Stimulated activated CD4-positive, alpha-beta T cell treated with anti-CD3 and anti-CD28 coated beads, Interleukin-2, amount 100 ng/mL, for 4 hours (primary cell): Measurements from ENCODE around the gene FAM170B.

Experiments used
- DNase-seq: peaks from one replicate; pipeline ENCODE4 v3.0.0-alpha.2; 2020; ENCODE audit warnings: low read depth

FAM170B gene

DNA sequence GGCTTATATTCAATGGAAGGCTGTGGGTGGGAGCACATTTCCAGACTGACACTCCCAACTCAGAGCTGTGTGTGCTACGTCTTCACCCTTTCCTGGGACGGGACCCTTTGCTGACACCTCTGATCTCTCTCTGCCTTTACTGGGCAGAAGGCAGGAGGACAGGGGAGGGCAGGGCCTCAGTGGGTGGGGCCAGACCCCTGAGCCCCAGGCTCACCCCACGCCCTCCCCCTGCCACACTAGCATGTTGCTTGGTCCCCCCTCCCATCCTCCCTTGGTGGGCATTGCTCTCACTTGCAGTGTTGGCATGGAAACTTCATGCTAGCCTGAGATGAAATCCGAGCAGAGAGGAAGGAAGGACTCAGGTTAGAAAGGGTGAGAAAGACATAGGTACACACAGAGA lies 36.0 kb upstream of the FAM170B start:
- DNase-seq = no peak

DNA sequence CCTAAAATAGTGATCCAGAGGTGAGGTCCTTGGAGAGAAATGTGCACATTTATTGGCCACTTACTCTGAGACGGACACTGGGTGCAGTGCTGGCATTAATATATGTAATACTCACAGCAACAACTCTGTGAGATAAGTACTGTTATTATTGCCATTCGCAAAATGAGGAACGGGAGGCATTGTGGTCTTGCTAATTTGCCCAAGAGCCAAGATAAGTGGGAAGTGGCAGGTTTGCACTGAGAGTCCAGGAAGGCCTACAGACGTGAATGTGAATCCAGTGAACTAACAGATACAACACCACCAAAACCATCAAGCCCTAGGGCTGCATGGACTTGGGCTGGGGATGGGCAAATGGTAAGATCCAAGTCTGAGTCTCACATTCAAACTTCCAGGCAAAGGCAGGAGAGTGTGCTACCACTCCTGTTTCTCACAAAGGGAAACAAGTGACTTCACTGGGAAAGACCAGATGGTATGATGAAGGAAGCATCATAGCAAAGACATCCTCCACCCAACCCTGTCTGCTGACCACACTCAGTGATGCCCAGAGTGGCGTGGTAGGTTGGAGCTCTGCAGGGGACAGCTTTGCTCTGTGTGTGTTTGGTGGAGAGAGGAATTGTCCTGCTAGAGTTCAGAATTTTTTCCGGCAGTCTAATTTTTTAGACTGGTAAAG lies 35.1 kb upstream of the FAM170B start:
- DNase-seq = no peak

DNA sequence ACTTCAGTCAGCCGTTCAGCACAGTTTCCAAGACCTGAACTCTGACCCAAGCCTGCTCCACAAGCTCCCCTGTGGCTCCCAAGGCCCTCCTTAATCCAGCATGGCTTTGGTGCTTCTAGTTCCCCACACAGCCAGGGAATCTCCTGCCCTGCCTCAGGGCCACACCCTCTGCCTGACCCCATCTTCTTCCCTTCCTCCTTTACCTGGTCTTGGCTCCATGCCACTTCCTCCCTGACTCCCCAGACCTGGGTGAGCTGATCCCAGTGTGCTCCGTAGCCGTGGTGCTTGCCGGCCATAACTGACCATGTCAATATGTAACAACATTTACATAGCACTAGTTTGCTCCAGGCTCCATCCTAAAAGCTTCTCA lies 34.3 kb upstream of the FAM170B start:
- no peak for DNase-seq

DNA sequence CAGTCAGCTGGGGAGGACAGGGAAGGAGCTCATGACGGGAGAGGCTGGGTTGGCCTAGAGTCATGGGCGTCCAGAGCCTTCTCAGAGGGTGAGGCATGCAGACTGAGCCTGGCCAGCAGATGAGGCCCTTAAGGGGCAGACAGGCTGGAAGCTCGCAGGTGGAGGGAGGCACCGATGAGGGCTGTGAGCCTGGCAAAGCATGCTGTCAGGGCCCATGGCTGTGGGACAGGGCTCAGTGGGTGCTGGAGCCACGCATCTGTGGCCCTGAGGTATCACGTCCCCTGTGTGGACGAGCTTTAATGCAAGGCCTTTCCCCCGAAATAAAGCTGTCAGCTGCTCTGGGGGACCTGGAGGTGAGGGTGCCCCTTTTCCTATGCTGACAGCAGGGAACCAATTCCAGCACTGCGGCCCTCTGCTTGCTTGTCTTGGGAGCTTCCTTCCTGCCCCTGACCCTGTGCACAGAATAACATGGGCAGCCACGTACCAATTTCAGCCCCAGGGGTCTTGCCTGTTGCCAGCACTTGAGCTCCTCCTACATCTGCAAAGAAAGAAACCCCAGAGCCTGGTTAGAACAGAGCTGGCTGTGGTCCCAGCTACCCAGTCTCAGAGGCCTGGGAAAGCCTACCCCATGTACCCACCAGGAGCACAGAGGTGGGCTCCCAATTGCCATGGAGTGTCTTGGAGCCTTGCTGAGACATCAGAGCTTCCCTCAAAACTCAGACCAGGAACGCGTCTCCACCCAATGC lies 33.8 kb upstream of the FAM170B start:
- DNase-seq = no peak

DNA sequence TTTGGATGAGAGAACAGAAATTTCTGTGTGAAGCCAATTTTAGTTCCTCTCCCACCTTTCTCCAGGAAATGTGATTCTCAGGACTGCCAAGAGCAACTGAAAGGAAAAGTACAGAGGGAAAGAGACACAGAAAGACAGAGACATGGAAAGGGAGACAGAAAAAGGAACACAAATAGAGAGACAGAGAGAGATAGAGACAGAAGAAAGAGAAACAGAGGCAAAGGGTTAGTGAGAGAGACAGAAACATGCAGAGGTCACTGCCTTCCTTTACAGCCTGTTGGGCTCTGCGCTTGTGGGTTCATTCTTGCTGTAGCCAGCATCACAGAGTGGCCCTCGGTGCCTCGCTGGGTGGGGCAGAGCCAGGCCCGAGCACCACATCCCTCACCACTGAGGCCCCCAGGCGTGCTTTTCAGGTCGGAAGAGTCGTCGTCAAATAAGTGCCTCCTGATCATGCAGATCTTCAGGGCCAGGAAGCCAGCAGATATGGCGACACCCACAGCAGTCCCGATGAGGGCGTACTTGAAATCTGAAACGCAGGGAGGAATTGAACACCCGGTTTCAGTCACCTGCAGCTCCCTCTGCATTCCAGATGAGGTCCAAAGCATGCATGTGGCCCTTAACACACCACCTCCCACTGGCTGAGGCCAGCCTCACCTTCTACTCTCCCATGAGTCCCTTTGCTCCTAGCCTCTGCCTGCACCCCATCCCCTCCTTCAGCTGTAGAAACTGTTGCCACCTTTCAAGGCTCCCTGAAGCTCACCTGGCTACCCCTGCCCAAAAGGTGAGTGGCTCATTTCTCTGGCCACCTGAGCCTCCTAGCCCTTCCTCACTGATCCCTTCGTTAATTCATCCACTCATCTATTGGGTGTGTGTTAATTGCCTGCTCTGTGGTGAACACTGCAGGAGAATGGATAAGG lies 32.9 kb upstream of the FAM170B start:
- DNase-seq = no peak

DNA sequence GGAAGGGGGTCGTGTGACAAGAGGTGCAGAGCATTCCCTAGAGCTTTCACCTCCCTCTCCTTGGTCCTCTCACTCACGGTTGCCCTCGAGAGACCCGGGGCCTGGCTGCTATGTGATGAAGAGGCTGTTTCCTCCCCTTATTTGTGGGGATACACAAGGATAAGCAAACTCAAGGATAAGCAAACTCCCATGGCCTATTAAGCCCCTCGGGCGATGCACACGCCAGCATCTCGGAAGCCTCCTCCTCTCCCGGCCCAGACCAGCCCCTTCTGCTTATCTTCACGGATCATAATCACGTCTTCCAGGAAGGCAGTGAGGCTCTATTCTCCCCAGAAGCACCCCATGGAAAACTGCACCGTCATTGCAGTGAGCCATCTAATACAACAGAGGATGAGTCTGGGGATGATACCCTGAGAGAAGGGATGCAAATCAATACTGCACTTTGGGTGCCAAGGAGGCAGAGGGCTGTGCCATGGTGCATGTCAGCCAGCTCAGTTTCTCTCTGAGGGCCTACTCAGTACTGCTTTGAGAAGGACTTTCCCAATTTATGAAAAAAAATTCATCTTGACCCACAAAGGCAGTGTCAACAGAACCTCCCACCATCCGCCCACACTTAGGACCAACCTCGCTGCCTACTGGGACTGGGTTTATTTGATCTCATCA lies 32.1 kb upstream of the FAM170B start:
- no peak for DNase-seq

DNA sequence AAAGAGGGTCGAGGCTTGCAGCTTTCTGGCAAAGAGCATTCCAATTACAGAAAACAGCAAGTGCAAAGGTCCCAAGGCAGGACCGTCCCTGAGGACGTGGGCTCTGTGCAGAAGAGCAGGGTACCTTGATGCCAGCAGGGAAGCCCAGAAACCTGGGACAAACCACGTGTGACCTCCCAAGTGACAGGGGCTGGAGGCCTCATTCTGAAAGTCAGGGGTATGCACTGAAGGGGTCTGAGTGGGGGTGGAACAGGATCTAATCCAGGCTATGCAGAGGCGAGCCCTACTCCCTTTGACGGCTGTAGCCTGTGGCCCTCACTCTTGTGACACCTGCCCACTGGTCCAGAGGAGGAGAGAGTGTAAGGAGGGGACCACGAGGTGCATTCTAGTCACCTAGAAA lies 31.4 kb upstream of the FAM170B start:
- no peak for DNase-seq

DNA sequence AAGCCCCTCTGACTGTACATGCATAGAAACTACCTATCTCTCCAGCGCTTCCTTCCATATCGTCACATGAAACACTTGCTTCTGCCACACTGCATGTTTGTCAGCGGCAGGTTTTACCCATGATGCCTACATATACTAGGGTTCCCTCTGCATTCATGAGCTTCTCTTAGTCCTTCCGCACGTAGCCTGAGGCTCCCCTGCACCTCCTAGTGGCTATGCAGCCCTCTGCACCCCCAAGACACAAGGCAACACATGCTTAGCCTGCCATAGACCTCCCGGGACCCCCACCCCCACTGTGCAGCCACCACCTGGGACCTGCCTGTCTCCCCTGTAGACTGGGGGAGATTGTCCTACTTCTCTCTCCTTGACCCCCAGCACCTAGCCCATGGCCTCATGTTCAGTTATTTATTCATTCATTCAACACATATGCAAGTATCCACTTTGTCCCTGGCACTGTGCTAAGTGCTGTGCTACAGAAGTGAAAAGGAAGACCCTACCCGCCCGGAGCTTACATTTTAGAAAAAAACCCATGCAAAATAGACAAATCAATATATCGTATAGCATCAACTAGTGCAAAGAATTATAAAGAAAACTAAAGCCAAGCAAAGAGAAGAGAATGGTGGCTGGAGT lies 30.9 kb upstream of the FAM170B start:
- DNase-seq = no peak

DNA sequence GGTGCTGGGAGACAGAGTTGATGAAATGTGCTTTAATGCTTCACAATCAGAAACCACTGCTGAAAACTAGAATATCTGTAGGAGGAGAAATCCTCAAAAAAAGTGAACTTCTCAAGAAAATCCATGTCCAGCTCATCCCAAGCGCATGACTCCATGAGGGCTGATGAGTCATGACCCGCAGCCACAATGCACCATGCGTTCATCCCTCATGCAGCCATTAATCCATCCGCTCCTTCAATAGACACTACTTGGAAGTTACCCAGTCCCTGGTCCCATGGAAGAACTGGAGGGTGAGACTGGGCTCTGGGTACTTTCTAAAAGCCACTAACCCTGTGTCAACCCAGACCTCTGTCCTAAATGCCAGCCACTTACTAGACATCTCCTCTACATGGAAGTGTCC lies 29.9 kb upstream of the FAM170B start:
- DNase-seq = no peak

DNA sequence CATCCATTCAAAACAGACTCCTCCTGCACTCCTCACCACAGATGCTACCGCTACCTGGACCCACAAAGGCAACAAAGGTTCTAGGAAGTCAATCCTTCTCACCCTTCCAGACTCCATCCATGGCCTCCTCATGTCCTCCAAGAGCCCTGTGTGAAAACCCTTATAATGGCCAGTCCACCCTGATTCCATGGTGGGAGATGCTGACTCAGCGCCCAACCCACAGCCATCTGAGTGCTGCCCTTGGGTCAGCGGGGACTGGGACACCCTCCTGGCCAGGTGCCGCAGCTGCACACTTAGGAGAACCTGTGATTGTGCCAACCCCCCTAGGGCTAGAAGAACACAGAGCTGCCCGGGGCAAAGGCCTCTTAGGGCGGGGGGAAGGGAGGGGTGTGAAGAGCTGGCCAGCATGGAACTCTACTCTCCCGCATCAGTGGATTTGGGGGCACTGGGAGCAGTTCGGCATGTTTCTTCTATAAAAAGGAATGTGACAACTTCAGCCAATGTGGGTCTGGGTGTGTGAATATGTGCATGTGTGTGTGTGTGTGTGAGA lies 29.0 kb upstream of the FAM170B start:
- no peak for DNase-seq

DNA sequence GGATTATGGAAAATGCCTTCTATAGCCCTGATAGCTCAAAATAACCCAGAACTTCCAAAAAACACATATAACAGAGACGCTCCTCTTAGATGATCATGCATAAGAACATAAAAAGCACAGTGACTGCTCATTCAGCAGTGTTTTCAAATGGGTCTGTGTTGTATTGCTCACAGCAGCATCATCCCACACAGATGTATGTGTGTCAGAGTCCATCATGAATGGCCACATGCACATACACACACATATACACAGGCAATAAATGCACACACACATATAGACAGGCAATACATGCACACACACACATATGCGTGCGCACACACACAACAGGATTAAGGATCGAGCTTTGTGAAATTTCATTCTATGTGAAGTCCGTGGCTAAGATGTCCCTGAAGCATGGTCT lies 28.2 kb upstream of the FAM170B start:
- DNase-seq = no peak

DNA sequence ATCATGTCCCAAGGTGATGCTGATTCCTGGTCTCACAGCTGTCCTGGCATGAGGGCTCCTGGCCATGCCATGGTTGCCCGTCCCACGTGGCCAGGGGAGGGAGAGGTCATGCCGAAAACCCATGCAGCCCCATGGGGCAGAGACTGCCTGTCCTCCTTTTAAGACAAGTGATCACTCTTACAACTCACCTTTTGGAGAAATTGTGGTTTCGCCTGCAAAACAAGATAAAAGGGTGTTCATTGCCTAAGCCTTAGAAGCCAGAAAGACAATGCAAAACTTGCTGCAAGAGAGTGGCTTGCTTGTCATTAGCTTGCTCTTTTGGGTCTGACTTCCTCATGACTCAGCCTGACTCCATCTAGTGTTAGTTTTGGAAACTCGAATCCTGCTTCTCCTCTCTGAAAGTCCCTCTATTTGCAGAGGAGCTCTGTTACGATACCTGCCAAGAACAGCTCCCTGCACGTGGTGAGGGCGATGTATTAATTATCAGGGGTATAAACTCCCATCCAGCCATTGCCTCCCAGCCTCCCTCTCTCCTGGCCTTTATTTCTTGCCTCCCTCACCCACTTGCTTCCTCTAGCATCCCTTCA lies 27.7 kb upstream of the FAM170B start:
- DNase-seq = no peak

DNA sequence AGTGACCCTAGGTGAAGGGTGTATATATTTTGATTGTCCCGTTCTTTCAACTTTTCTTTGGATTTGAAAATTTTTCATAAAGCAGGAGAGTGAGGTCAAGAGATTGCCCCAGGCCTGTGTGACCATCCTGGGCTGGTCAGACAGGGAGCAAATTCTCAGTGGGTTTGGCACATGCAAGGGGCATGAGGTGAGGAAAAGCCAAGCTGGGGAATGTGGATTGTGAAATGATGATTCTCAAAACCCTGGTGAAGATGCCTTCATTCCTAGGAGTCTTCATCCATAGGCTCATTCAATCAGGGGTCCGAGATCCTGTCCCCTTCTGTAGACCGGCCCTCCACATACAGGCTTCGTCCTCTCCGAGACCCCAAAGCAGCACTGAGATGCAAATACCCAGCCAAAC lies 27.0 kb upstream of the FAM170B start:
- DNase-seq = no peak

DNA sequence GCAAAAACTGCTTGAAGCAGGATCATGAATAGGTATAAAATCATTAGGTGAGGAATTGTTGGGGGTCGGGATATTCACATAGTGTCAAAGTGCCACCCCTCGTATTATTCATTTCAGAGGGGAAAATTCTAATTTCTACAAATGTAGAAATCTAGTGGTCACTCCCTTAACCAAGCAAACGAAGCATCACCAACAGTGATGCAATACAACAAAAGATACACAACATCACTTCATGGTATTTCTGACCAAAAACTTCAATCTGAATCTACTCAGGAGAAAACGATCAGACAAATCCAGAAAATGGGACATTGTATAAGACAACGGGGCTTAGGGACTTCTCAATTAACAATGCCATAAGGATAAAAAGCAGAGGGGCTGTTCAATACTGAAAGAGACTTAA lies 26.3 kb upstream of the FAM170B start:
- DNase-seq = no peak

DNA sequence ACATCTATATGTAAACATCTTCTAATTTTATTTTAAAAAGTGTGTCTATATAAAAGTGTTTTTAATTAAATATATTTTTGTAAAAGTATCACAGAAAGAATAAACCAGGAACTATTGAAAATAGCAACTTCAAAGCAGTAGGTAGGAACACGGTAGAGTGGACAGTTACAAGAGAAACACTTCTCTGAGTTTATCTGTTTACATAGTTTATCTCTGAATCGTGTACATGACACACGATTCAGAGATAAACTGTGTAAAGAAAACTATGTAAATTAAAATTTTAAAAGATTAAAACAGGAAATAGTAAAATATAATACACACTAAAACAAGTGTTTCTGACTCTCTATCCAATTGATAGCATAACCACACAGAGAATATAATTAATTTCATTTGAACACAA lies 25.1 kb upstream of the FAM170B start:
- no peak for DNase-seq

DNA sequence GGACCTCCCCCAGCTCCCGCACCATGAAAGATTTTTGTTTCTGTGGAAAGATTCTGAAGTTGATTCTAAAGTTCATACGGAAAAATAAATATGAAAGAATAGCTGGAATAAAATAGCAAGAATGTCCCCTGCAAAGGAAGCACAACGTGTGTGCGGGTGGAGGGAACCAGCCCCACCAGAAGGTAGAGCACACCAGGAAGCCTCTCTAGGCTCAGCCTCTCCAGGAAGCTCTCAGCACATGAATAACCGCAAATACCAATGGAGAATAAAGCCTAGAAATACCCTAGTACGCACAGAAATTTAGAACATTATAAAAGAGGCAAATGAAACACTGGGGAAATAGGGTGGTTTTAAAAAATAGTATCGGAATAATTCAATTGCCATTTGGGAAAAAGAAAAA lies 24.6 kb upstream of the FAM170B start:
- DNase-seq = no peak

DNA sequence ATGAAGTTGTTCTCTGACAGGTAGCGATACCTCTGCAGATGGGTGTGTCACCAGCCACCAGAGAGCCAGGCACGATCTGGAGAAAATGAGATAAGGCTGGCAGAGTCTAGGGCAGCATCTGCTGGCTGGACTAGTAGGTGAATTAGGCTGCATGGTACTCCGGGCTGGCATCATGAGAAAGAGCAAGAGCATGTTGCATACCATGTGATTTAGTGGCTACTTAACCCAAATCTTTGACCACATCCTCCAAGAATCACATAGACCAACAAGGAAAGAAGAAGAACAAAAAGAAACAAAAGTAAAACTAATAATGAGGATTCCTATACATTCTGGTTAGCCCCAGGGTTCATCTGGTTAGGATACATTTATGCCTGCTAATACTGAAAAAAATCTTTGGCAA lies 23.4 kb upstream of the FAM170B start:
- DNase-seq = no peak

DNA sequence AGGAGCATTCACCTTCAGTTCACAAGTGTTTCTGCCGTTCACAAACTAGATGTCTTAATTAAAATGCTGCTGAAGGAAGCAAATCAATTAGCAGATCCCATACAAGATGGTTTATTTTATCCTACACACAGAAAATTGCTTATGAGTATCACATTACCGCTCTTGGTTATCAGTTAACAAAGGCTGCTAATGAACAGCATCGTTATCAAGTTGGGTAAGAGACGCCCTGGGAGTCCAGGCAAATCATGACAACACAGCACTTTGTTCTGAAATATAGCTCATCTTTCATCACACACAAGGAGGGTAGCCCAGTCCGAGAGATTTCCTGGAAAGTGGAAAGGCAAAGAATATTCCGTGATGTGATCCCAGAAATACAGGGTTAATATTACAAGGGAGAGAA lies 20.8 kb upstream of the FAM170B start:
- DNase-seq = no peak

DNA sequence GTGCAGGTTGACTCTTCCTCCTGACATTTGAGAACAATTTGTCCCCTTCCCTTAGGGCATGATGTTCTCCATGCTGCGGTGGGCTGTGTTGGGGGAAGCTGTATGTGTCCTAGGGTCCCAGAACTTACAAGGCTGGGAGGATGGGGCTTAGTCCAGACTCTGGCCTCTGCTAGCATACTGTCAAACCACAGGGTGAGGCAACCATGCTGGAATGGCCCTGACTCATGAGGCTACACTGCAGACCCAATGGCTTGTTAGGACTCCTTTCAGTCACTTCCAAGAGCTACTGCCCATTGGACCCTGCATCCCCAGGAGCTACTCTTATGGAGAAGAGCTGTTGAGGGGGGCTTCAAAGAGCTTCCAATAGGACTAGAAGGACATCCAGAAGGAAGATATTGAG lies 20.1 kb upstream of the FAM170B start:
- no peak for DNase-seq

DNA sequence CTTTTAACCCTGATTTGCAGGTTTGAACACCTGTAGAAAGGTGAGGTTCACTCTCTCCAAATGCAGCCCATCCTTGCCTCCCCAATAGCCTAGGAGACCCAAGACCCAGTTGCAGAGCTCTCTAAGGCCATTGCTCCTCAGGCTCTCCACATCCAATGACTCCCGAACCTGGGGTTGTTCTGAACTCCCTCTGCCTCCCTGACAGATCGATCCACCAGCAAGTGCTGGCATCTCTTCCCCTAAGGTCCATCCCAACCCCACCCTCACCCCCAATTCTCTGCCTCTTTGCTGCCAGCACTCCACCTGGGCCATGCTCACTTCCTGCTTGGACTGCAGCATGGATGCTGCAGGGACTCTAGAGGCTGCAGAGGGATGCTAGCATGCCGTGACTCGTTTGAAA lies 19.3 kb upstream of the FAM170B start:
- no peak for DNase-seq

DNA sequence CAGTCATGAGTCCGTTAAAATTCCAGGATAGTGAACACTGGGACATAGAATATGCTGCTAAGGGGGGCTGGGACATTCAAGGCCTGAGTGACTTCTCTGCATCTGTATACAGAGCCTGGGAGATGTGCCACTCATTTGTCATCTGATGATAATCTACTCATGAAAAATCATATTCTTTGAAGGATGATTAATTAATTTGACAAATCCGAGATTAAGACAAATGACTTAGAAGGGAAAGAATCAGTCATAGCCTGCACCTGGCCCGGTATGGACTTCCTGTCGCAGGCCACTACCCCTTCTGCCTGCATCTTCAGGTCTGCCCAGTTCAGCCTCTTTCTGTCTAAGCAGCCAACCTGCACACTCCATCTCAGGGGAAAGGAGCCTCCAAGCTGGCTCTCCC lies 18.8 kb upstream of the FAM170B start:
- DNase-seq = no peak
